Measurements from ENCODE around the gene PPDPF.

DNA sequence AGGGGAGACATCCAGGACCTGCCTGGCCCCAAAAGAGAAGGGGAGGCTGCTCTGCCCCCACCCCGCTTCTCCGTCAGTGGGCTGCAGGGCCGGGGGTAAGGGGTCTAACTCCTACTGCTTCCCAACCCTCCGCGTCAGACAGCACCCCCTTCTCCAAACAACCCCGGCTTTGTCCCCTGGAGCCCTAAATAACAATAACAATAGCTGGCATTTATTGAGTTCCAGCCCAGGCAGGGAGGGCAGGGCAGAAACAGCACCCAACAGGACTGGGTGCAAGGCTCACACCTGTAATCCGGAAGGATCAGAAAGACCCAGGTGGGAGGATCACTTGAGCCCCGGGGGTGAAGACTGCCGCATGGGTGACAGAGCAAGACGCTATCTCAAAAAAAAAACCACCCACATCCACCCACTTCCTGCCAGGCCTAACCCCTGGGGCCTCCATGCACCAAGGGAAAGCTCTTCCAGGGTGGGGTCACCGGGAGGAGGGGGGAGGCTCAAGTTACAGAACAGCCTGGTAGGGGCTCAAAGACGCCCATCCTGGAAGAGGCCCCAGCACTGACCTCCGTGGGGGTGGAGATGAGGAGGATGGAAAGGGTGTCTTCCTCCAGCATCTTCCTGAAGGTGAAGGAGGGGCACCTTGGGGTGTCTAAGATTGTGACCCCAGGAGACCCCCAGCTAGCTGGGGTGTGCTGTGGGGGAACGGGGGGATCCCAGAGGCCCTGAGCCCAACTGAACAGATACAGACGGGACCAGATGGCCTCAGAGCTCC is 32.1 kb downstream of the PPDPF start:
- TF ChIP-seq, protein P1, sequence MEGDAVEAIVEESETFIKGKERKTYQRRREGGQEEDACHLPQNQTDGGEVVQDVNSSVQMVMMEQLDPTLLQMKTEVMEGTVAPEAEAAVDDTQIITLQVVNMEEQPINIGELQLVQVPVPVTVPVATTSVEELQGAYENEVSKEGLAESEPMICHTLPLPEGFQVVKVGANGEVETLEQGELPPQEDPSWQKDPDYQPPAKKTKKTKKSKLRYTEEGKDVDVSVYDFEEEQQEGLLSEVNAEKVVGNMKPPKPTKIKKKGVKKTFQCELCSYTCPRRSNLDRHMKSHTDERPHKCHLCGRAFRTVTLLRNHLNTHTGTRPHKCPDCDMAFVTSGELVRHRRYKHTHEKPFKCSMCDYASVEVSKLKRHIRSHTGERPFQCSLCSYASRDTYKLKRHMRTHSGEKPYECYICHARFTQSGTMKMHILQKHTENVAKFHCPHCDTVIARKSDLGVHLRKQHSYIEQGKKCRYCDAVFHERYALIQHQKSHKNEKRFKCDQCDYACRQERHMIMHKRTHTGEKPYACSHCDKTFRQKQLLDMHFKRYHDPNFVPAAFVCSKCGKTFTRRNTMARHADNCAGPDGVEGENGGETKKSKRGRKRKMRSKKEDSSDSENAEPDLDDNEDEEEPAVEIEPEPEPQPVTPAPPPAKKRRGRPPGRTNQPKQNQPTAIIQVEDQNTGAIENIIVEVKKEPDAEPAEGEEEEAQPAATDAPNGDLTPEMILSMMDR (IDR thresholded peaks at IDR 0.05), result no peak
- TF ChIP-seq EP300 (IDR thresholded peaks at IDR 0.05) (no peak), POLR2A (IDR thresholded peaks at IDR 0.05) (no peak), POLR2AphosphoS5 (IDR thresholded peaks at IDR 0.05) (no peak)
